GM19351 (cell line): Measurements from ENCODE around the gene EDDM3A.
"Not testable (repeated sequence)": the region's sequence is repeated elsewhere in the genome, so short reads cannot be mapped to it uniquely, and the experiment has no call there.

ENCODE experiments used
- ATAC-seq: cut with Tn5 transposase; IDR thresholded peaks from one replicate; pipeline ENCODE4 v1.9.1; 2021; ENCODE audit warnings: mild to moderate bottlenecking, moderate library complexity; ENCODE audit not compliant: unreplicated experiment

Gene EDDM3A, protein sequence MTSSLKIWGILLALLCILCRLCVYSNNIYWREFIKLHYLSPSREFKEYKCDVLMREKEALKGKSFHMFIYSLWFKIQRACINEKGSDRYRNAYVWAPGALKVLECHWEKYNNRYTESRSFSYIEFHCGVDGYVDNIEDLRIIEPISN

GRCh38 chr14:20745571-20746358 is at the start of gene EDDM3A:
TSS of gene EDDM3A (plus strand) at chr14:20745887. CDS start at chr14:20747581, 1,694 bp downstream.
- ATAC-seq, result no peak

GRCh38 chr14:20696764-20697163 is 48.9 kb upstream of the EDDM3A start:
- ATAC-seq, result no peak

GRCh38 chr14:20697273-20698017 is 48.2 kb upstream of the EDDM3A start:
- peak; percentile 64 for ATAC-seq

DNA sequence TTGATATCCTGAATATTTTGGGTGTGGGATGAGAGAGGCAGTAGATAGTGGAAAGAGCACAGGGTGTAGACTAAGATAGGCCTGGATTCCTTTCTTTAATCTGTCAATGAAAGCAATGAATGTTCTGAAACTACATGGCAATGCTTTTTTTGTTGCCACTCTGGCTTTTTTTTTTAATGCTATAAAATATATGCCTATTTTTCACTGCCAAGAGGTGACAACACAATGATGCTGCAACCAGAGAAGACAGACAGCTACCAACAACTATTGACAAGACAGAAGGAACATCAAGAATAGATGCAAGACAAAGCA is 47.7 kb upstream of the EDDM3A start:
- no peak for ATAC-seq

- ATAC-seq, result no peak
These were observed 46.8 kb upstream of the EDDM3A start for GRCh38 chr14:20698934-20699333.

- ATAC-seq, result no peak
These were observed 45.8 kb upstream of the EDDM3A start for GRCh38 chr14:20699931-20700330.

GRCh38 chr14:20700965-20701364 is 44.7 kb upstream of the EDDM3A start:
- not testable (repeated sequence) for ATAC-seq

DNA sequence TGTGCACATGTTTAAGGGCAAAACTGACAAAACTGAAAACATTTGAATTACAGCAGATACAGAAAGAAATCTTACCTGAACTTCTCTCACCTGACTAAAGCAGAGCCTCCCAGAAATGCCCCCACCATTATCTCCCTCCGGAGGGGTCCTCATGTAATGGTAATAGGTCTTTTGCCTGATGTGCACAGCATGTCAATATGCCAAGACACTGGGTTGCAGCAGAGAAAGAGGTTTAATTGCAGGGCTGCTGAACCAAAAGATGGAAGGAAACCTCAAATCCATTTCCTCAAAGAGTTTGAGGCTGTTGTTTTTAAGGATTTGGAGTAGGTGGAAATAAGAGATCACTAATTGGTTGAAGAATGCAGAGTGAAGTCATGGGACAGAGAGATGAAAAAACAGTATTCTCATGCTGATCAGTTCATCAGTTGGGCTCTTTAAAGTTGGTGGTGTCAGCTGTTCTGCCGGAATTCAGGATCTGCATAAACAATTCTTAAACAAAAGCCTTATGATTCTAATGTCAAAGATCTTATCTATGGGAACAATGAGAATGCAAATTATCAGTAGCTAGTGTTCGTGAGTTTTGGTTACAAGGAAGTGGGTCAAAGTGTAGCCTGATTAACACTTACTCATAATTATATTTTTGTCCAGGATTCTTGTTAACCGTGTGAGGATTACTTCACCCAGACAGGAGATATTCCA is 38.9 kb upstream of the EDDM3A start:
- ATAC-seq, result no peak

GRCh38 chr14:20707622-20708021 is 38.1 kb upstream of the EDDM3A start:
- ATAC-seq, result no peak

- ATAC-seq, result no peak
These were observed 34.4 kb upstream of the EDDM3A start for GRCh38 chr14:20711261-20711660.

DNA sequence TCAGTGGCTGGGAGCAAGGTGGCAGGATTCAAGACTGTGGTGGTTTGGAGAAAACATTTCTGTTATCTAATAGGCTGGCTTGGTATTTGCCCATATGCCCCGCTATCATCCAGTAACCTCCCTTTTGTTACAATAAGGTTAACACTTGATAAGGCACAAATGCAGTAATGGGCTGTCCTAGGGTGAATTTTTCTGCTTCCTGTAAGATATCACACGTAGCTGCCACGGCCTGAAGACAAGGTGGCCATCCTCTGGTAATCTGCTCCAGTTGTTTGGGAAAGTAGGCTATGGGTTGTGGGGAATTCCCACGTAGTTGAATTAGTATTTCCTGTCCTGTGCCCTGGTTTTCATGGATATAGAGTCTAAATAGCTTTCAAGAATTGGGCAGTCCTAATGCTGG is 34.0 kb upstream of the EDDM3A start:
- no peak for ATAC-seq

GRCh38 chr14:20712904-20713303 is 32.8 kb upstream of the EDDM3A start:
- ATAC-seq, result no peak

- ATAC-seq, result no peak
These were observed 31.0 kb upstream of the EDDM3A start for GRCh38 chr14:20714593-20715250.

GRCh38 chr14:20719777-20720176 is 25.9 kb upstream of the EDDM3A start:
- ATAC-seq, result no peak

DNA sequence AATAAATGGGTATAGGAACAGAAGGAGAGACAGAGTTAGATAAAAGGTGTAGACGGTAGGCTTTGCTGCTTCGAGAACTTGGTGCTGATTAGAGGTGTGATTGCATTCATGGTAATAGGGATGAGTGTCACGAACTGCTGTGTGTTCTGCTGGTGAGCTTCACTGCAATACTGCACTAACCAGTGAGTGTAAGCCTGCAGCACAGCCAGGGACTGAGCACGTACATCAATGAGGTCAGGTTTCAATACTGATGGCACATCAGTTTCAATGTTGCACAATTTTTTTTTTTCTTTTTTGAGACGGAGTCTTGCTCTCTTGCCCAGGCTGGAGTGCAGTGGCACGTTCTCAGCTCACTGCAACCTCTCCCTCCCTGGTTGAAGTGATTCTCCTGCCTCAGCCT is 24.9 kb upstream of the EDDM3A start:
- ATAC-seq, result no peak

DNA sequence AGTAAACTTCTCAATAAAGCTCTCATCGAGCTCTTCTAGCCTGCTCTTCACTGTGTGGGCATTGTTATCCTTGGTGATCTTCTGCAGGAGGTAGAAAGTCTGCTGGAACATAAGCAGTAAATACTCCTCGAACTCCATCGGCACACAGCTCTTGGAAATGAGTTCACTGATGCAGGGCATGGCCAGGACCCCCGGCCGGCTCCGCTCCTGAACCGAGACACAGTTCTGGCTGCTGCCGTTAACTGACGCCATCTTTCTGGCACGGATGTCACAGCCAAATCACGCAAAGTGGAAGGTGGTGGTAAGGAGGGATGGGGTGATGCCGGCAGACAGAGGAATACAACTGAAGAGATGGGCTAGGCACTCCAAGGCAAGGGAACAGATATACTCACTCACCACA is 23.7 kb upstream of the EDDM3A start:
- ATAC-seq, result no peak

DNA sequence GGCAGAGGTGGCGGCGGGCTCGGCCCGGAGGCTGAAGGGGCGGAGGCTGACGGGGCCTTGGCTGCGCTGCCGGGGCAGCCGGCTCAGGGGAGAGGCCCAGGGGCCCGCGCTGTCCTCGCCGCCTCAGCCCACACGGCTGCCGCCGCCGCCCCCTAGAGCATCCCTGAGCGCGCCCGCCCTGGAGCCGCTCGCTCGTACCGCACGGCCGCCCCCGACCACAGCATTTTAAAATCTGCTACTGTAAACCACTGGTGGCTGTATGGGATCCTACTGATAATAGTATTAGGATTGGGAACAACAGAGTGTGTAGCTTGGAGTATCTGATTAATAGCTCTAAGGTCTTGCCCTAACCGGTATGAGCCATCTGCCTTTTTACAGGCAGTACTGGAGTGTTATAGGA is 22.2 kb upstream of the EDDM3A start:
- no peak for ATAC-seq

- not testable (repeated sequence) for ATAC-seq
These were observed 19.6 kb upstream of the EDDM3A start for GRCh38 chr14:20726121-20726520.

GRCh38 chr14:20726531-20726930 is 19.2 kb upstream of the EDDM3A start:
- no peak for ATAC-seq

- ATAC-seq, result no peak
These were observed 14.8 kb upstream of the EDDM3A start for GRCh38 chr14:20730891-20731290.

GRCh38 chr14:20732477-20732876 is 13.2 kb upstream of the EDDM3A start:
- ATAC-seq, result no peak
